Esophagus muscularis mucosa (tissue), 4 donors: ENCODE data around the gene ADAMTS17.

Experiments used
- EP300 ChIP-seq: sonication (generic); formaldehyde crosslinking; IDR thresholded peaks from one replicate; pipeline ENCODE4 v1.6.1; 2017; ENCODE audit warnings: antibody characterized with exemption
- POLR2A ChIP-seq: fragments of 450-650 bp; IDR thresholded peaks from one replicate; pipeline ENCODE4 v1.6.1; 2017; ENCODE audit warnings: antibody characterized with exemption, moderate library complexity, mild to moderate bottlenecking, low read depth
- TF ChIP-seq, protein P1 (sequence below), 3 experiments: fragments of 200-600 bp in 2 of 3; fragments of 450-650 bp in 1 of 3; sonication (generic) in 2 of 3; IDR thresholded peaks; one replicate each; pipeline ENCODE4 v1.5.1; 2017 to 2019; ENCODE audit warnings: antibody characterized with exemption in 3 of 3, mild to moderate bottlenecking in 2 of 3, moderate library complexity in 1 of 3

DNA sequence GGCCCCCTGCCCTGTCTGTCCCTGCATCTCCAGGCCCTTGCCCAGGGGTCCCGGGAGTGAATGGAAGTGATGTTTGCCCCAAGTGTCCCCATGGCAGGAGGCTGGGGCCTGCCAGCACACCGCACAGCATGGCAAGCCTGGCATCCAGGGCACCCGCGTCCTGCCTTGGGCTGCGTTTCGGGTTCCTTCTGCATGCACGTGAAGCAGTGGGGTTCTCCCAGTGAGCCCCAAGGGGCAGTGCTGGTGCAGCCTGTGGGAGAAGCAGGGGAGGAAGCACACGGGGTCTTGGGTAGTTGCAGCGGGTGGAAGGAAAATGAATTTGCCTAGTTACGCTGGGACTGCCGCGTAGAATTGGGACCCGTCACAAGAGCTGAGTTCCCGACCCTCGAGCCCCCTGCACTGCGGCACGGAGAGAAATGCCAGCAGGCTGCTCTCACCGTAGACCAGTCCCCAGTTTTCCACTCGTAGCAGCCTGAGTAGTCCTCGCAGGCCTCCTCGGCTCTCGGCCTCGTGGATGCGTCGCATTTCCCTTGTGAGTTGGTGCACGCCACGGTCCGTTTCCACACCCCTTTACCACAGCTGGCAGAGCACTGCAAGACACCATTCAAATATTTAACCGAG, 349.1 kb downstream of the ADAMTS17 start:
- TF ChIP-seq, protein P1, sequence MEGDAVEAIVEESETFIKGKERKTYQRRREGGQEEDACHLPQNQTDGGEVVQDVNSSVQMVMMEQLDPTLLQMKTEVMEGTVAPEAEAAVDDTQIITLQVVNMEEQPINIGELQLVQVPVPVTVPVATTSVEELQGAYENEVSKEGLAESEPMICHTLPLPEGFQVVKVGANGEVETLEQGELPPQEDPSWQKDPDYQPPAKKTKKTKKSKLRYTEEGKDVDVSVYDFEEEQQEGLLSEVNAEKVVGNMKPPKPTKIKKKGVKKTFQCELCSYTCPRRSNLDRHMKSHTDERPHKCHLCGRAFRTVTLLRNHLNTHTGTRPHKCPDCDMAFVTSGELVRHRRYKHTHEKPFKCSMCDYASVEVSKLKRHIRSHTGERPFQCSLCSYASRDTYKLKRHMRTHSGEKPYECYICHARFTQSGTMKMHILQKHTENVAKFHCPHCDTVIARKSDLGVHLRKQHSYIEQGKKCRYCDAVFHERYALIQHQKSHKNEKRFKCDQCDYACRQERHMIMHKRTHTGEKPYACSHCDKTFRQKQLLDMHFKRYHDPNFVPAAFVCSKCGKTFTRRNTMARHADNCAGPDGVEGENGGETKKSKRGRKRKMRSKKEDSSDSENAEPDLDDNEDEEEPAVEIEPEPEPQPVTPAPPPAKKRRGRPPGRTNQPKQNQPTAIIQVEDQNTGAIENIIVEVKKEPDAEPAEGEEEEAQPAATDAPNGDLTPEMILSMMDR (IDR thresholded peaks at IDR 0.05) = no peak
- TF ChIP-seq EP300 = no peak
- no peak for TF ChIP-seq POLR2A
